HG03575 (cell line): ENCODE measurements around the gene DLGAP1.

Source experiments
- ATAC-seq: cut with Tn5 transposase; IDR thresholded peaks from one replicate; pipeline ENCODE4 v1.9.1; 2021; ENCODE audit not compliant: unreplicated experiment, insufficient number of reproducible peaks, low FRiP score; ENCODE audit errors: extremely low read depth

DLGAP1 gene

GRCh38 chr18:3747176-3747973 lies 707.7 kb downstream of the DLGAP1 start:
- no peak for ATAC-seq

GRCh38 chr18:3742541-3742940 lies 712.6 kb downstream of the DLGAP1 start:
- ATAC-seq = no peak

GRCh38 chr18:3741333-3741732 lies 713.8 kb downstream of the DLGAP1 start:
- ATAC-seq = no peak

- ATAC-seq = no peak
Measured at GRCh38 chr18:3728704-3729437, 726.2 kb downstream of the DLGAP1 start.

- no peak for ATAC-seq
Measured at GRCh38 chr18:3727274-3727673, 727.8 kb downstream of the DLGAP1 start.

- no peak for ATAC-seq
Measured at GRCh38 chr18:3726238-3726951, 728.7 kb downstream of the DLGAP1 start.

GRCh38 chr18:3725115-3725514 lies 730.0 kb downstream of the DLGAP1 start:
- ATAC-seq = no peak

- no peak for ATAC-seq
Measured at GRCh38 chr18:3723554-3723953, 731.6 kb downstream of the DLGAP1 start.

GRCh38 chr18:3722649-3723433 lies 732.3 kb downstream of the DLGAP1 start:
- no peak for ATAC-seq

GRCh38 chr18:3721771-3722648 lies 733.1 kb downstream of the DLGAP1 start:
- ATAC-seq = no peak

GRCh38 chr18:3720818-3721545 lies 734.1 kb downstream of the DLGAP1 start:
- no peak for ATAC-seq

GRCh38 chr18:3720159-3720558 lies 734.9 kb downstream of the DLGAP1 start:
- ATAC-seq = no peak

GRCh38 chr18:3717376-3718025 lies 737.6 kb downstream of the DLGAP1 start:
- ATAC-seq = no peak

GRCh38 chr18:3716116-3716660 lies 738.9 kb downstream of the DLGAP1 start:
- ATAC-seq = no peak

- no peak for ATAC-seq
Measured at GRCh38 chr18:3715231-3716080, 739.7 kb downstream of the DLGAP1 start.

GRCh38 chr18:3713708-3714107 lies 741.4 kb downstream of the DLGAP1 start:
- no peak for ATAC-seq
